ENCODE results near the gene PRKD2.

DNA sequence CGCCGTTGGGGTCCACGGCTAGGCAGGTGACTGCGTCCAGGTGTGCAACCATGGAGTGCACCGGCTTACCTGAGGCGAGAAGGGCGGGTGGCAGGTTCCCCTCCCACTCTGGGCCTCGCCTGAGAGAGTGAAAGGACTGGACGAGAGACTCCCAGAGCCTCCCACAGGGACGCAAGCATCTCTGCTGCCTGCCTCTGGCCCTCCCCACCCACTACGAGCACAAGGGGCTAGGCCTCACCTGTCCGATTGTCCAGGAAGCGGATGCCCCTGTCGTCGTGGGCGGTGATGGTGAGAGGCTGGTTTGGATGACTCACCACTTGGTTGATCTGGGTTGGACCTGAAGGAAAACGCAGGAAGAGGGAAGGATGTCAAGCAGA, 5.1 kb upstream of the PRKD2 start:
- TF ChIP-seq CTCF (IDR thresholded peaks at IDR 0.05) (no peak), POLR2A (IDR thresholded peaks at IDR 0.05) (no peak), EP300 (IDR thresholded peaks at IDR 0.05; ENCODE audit: low read depth) (no peak)
